MM.1S (cell line): ENCODE measurements around the gene SDK1.

ENCODE experiments used
- DNase-seq: peaks from one replicate; pipeline ENCODE4 v3.0.0-alpha.2; 2015
- H2AFZ ChIP-seq: fragments of 300-600 bp; sonication (generic); 2 replicates; pipeline ENCODE4 v1.6.0; 2016; ENCODE audit warnings: antibody characterized with exemption, low read length
- H3F3A ChIP-seq: fragments of 300-600 bp; sonication (generic); 2 replicates; pipeline ENCODE4 v1.6.1; 2016; ENCODE audit warnings: mild to moderate bottlenecking, antibody characterized with exemption, low read length, moderate library complexity, mixed read lengths; ENCODE audit not compliant: insufficient read depth
- H3K27ac ChIP-seq: fragments of 300-600 bp; sonication (generic); 2 replicates; pipeline ENCODE4 v1.5.1; 2016; ENCODE audit warnings: mild to moderate bottlenecking, low read length
- H3K27me3 ChIP-seq: fragments of 300-600 bp; sonication (generic); replicated peaks from 2 replicates; pipeline ENCODE4 v1.6.0; 2016; ENCODE audit warnings: low read length; ENCODE audit not compliant: insufficient read depth
- H3K36me3 ChIP-seq: fragments of 300-600 bp; sonication (generic); replicated peaks from 2 replicates; pipeline ENCODE4 v1.6.1; 2016; ENCODE audit warnings: mild to moderate bottlenecking, low read length, mixed read lengths; ENCODE audit not compliant: insufficient read depth
- H3K4me1 ChIP-seq: fragments of 300-600 bp; sonication (generic); 2 replicates; pipeline ENCODE4 v1.6.1; 2016; ENCODE audit warnings: low read length, mixed read lengths
- H3K4me2 ChIP-seq: fragments of 300-600 bp; sonication (generic); 2 replicates; pipeline ENCODE4 v1.6.0; 2016; ENCODE audit warnings: low read depth, low read length
- H3K4me3 ChIP-seq: fragments of 300-600 bp; sonication (generic); 2 replicates; pipeline ENCODE4 v1.5.1; 2016; ENCODE audit warnings: low read length, mixed read lengths
- H3K79me2 ChIP-seq: fragments of 300-600 bp; sonication (generic); 2 replicates; pipeline ENCODE4 v1.6.1; 2016; ENCODE audit warnings: mixed run types, low read length, mixed read lengths
- H3K9ac ChIP-seq: fragments of 300-600 bp; sonication (generic); 2 replicates; pipeline ENCODE4 v1.6.1; 2016; ENCODE audit warnings: low read length, mixed read lengths
- H3K9me2 ChIP-seq: fragments of 300-600 bp; sonication (generic); replicated peaks from 2 replicates; pipeline ENCODE4 v1.6.1; 2016; ENCODE audit warnings: mild to moderate bottlenecking, low read length, mixed read lengths; ENCODE audit not compliant: insufficient read depth
- H3K9me3 ChIP-seq: fragments of 300-600 bp; sonication (generic); replicated peaks from 2 replicates; pipeline ENCODE4 v1.6.1; 2016; ENCODE audit warnings: mild to moderate bottlenecking, low read length, mixed read lengths; ENCODE audit not compliant: insufficient read depth
- H4K20me1 ChIP-seq: fragments of 300-600 bp; sonication (generic); 2 replicates; pipeline ENCODE4 v1.6.1; 2016; ENCODE audit warnings: mild to moderate bottlenecking, low read length, moderate library complexity, mixed read lengths; ENCODE audit not compliant: insufficient read depth
- EZH2 ChIP-seq: fragments of 300-600 bp; sonication (generic); optimal IDR thresholded peaks from 2 replicates; pipeline ENCODE3; 2017; ENCODE audit warnings: low read depth, mild to moderate bottlenecking, antibody characterized with exemption, low read length, mixed read lengths
- EZH2phosphoT487 ChIP-seq: fragments of 300-600 bp; sonication (generic); IDR thresholded peaks from 2 replicates; pipeline ENCODE4 v1.6.1; 2018; ENCODE audit warnings: antibody characterized with exemption, low read length
- TF ChIP-seq, protein P1 (sequence below): fragments of 300-600 bp; sonication (generic); IDR thresholded peaks from 2 replicates; pipeline ENCODE4 v1.5.1; 2016; ENCODE audit warnings: antibody characterized with exemption, low read length, mixed read lengths

SDK1 gene

DNA sequence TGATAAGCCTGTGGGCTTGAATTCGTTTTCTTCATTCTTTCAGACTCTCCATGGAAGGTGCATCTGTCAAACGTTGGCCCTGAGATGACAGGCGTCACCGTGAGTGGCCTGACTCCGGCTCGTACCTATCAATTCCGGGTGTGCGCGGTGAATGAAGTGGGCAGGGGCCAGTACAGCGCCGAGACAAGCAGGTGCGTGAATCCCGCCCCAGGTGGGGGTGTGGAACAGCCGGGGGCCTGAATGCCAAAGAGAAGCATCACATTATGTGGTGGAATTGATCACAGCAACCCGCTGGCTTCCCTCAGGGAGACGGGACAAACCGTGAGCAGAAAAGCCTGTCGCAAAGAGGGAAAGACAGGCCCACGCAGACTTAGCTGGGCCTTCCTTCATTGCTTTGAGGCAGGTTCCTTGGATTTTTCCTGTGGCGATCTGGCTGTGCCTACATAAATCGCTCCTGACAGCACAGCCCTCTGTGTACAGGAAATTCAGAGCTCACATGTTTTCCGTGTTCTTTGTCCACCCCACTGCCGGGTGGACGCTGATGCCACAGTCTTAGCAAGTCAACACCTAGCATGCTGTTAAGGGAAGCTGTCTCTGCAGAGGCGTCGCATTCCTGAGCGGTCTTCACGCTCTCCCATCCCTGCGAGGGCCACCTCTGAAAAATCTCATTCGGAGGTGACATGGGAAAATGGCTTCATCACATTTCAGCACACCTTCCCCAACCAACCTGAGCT is 710.0 kb downstream of the SDK1 start:
- Histone ChIP-seq H3K4me2 (peak overlapping the region; percentile 43), H3F3A (no peaks in the 10 kb centered on the region), H3K9ac (no peak overlapping the region), H3K9me3 (no peaks in the 10 kb centered on the region), H3K79me2 (no peaks in the 10 kb centered on the region), H3K9me2 (no peaks in the 10 kb centered on the region), H3K4me3 (peak overlapping the region; percentile 7; the same call in 1 of the 2 replicates), H2AFZ (no peak overlapping the region), H3K27ac (no peak overlapping the region), H3K36me3 (no peaks in the 10 kb centered on the region), H3K27me3 (peaks cover 68% of the 10 kb centered on the region), H3K4me1 (0 out of 2 replicates have a peak, but pooled peaks cover 5% of the 10 kb centered on the region), H4K20me1 (no peaks in the 10 kb centered on the region)
- TF ChIP-seq, protein P1, sequence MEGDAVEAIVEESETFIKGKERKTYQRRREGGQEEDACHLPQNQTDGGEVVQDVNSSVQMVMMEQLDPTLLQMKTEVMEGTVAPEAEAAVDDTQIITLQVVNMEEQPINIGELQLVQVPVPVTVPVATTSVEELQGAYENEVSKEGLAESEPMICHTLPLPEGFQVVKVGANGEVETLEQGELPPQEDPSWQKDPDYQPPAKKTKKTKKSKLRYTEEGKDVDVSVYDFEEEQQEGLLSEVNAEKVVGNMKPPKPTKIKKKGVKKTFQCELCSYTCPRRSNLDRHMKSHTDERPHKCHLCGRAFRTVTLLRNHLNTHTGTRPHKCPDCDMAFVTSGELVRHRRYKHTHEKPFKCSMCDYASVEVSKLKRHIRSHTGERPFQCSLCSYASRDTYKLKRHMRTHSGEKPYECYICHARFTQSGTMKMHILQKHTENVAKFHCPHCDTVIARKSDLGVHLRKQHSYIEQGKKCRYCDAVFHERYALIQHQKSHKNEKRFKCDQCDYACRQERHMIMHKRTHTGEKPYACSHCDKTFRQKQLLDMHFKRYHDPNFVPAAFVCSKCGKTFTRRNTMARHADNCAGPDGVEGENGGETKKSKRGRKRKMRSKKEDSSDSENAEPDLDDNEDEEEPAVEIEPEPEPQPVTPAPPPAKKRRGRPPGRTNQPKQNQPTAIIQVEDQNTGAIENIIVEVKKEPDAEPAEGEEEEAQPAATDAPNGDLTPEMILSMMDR: no peak
- TF ChIP-seq EZH2 (no peak), EZH2phosphoT487 (no peak)
- DNase-seq: no peak

DNA sequence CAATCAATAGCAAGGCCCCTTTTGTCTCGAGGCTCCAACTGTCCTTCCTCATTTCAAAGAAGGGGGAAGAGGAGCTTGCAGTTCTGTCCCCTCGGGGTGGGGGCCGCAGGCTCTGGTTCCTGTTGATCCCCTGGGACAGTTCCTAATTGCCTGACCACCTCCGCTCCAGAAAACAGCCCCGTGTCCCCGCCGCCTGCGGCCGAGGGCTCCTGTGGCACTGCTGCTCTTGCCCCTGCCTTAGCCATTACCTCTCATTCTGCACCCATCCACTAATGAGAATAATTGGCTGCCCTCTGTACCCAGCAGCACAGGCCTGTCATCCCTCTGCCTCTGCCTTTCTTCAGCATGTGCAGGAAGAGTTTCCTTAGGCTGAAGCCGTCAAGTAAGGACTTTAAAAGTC is 712.7 kb downstream of the SDK1 start:
- no peak overlapping the region for H3K9ac ChIP-seq
- DNase-seq: no peak
- no peaks in the 10 kb centered on the region for H3K79me2 ChIP-seq
- no peak overlapping the region for H3K4me2 ChIP-seq
- TF ChIP-seq, protein P1: no peak
- no peak for TF ChIP-seq EZH2phosphoT487
- no peak for TF ChIP-seq EZH2
- no peaks in the 10 kb centered on the region for H3K9me3 ChIP-seq
- H3K4me3 ChIP-seq: no peak overlapping the region
- H3K9me2 ChIP-seq: no peaks in the 10 kb centered on the region
- H3F3A ChIP-seq: no peaks in the 10 kb centered on the region
- no peaks in the 10 kb centered on the region for H4K20me1 ChIP-seq
- peaks cover 71% of the 10 kb centered on the region for H3K27me3 ChIP-seq
- H3K4me1 ChIP-seq: no peaks in the 10 kb centered on the region
- no peak overlapping the region for H3K27ac ChIP-seq
- no peaks in the 10 kb centered on the region for H3K36me3 ChIP-seq
- H2AFZ ChIP-seq: no peak overlapping the region

DNA sequence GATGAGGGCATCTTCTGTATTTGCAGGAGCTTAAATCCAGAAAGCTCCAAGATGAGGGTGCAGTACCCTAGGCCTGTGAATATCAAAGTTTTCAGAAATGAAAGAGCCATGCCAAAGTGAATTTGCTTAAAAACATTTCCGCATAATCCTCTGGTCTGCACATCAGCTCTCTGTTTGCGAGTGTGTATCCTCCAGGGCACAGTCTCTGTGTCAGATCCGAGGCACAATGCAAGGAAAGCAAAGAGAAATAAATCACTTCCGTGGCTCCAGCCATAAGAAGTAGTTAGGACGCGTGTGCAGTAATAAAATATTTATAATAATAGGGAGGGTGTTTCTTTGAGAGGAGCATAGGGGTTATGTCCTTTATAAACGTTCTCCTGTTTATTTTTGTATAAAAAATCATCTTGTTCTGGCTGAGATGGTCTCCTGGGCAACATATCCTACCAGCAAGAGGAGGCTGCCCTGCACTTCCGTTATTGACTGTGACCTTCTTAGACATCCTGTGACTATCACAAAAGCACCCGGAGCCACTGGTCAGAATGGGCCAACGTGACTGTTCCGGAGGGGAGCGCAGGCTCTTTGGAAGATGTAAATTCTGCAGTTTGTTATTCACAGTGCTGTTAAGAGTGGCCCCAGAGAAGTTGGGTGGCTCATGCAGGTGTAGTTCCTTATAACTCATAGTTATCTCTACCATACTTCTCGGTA is 713.4 kb downstream of the SDK1 start:
- no peak for TF ChIP-seq EZH2phosphoT487
- DNase-seq: no peak
- Histone ChIP-seq H3K9me2 (no peaks in the 10 kb centered on the region), H3K27me3 (peaks cover 64% of the 10 kb centered on the region), H3K27ac (no peak overlapping the region), H3K4me1 (no peaks in the 10 kb centered on the region), H2AFZ (no peak overlapping the region), H3F3A (no peaks in the 10 kb centered on the region), H3K9me3 (no peaks in the 10 kb centered on the region), H3K4me3 (no peak overlapping the region), H4K20me1 (no peaks in the 10 kb centered on the region), H3K36me3 (no peaks in the 10 kb centered on the region), H3K4me2 (no peak overlapping the region), H3K79me2 (no peaks in the 10 kb centered on the region), H3K9ac (no peak overlapping the region)

DNA sequence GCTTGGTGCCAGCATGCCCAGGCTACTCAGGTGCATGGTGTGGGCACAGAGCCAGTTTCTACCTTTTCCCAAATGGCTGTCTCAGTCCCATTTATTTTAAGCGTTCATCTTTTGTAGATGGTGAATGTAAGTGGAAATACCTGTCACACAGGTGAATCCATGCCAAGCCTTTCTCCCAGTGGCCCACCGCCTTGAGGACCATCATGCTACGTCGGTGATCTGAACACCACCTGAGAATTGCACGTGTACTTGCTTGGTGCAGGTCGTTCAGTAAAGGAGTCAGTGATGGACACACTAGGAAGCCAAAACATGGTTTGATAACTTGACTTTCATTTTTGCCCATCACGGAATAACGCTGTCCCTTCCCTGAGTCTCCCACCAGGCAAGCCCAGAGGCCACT is 714.3 kb downstream of the SDK1 start:
- H3K9ac ChIP-seq: no peak overlapping the region
- H4K20me1 ChIP-seq: no peaks in the 10 kb centered on the region
- no peak overlapping the region for H3K4me2 ChIP-seq
- no peak overlapping the region for H3K4me3 ChIP-seq
- H3K9me3 ChIP-seq: no peaks in the 10 kb centered on the region
- TF ChIP-seq EZH2 (no peak), EZH2phosphoT487 (no peak)
- TF ChIP-seq, protein P1: no peak
- H3K27me3 ChIP-seq: peaks cover 56% of the 10 kb centered on the region
- H3K79me2 ChIP-seq: no peaks in the 10 kb centered on the region
- H3F3A ChIP-seq: no peaks in the 10 kb centered on the region
- no peak overlapping the region for H3K27ac ChIP-seq
- no peaks in the 10 kb centered on the region for H3K9me2 ChIP-seq
- H2AFZ ChIP-seq: no peak overlapping the region
- DNase-seq: no peak
- H3K4me1 ChIP-seq: no peaks in the 10 kb centered on the region
- H3K36me3 ChIP-seq: no peaks in the 10 kb centered on the region
